ENCODE results near the gene ING3.
"Not testable (repeated sequence)": the region's sequence is repeated elsewhere in the genome, so short reads cannot be mapped to it uniquely, and the experiment has no call there.

ING3 gene

GRCh38 chr7:120951309-120951699, 727 bp downstream of the ING3 start:
- no peak for DNase-seq (ENCODE audit: low read depth in 3 of 3)

GRCh38 chr7:120951826-120952225, 1.2 kb downstream of the ING3 start:
- no peak for DNase-seq (ENCODE audit: low read depth in 3 of 3)

GRCh38 chr7:120955577-120956149, 5.1 kb downstream of the ING3 start:
- no peak for DNase-seq (ENCODE audit: low read depth in 3 of 3)

- DNase-seq (ENCODE audit: low read depth in 3 of 3): no peak
These were observed 9.4 kb downstream of the ING3 start for GRCh38 chr7:120959929-120960484.

- DNase-seq (ENCODE audit: low read depth in 3 of 3): no peak
These were observed 10.1 kb downstream of the ING3 start for GRCh38 chr7:120960714-120961113.

GRCh38 chr7:120961638-120962173, 11.1 kb downstream of the ING3 start:
- DNase-seq (ENCODE audit: low read depth in 3 of 3): no peak

- no peak for DNase-seq (ENCODE audit: low read depth in 3 of 3)
These were observed 13.5 kb downstream of the ING3 start for GRCh38 chr7:120964088-120964487.

- no peak for DNase-seq (ENCODE audit: low read depth in 3 of 3)
These were observed 16.4 kb downstream of the ING3 start for GRCh38 chr7:120966961-120967360.

GRCh38 chr7:120973849-120974248, 23.3 kb downstream of the ING3 start:
- DNase-seq (ENCODE audit: low read depth in 3 of 3): no peak

- DNase-seq (ENCODE audit: low read depth in 3 of 3): no peak
These were observed 29.4 kb downstream of the ING3 start for GRCh38 chr7:120979765-120980499.

GRCh38 chr7:120981117-120981516, 30.5 kb downstream of the ING3 start:
- DNase-seq (ENCODE audit: low read depth in 3 of 3): no peak

GRCh38 chr7:120981888-120982615, 31.5 kb downstream of the ING3 start:
- no peak for DNase-seq (ENCODE audit: low read depth in 3 of 3)

- not testable (repeated sequence) for DNase-seq (ENCODE audit: low read depth in 3 of 3)
These were observed 33.0 kb downstream of the ING3 start for GRCh38 chr7:120983592-120983991.

- no peak for DNase-seq (ENCODE audit: low read depth in 3 of 3)
These were observed 33.8 kb downstream of the ING3 start for GRCh38 chr7:120984406-120984805.

- DNase-seq (ENCODE audit: low read depth in 3 of 3): no peak
These were observed 34.7 kb downstream of the ING3 start for GRCh38 chr7:120985130-120985758.

- DNase-seq (ENCODE audit: low read depth in 3 of 3): no peak
These were observed 35.3 kb downstream of the ING3 start for GRCh38 chr7:120985839-120986238.

- DNase-seq (ENCODE audit: low read depth in 3 of 3): no peak
These were observed 36.1 kb downstream of the ING3 start for GRCh38 chr7:120986650-120987049.

GRCh38 chr7:120987280-120987679, 36.7 kb downstream of the ING3 start:
- DNase-seq (ENCODE audit: low read depth in 3 of 3): no peak

- DNase-seq (ENCODE audit: low read depth in 3 of 3): peak; percentile 63 to 81 (median 74)
These were observed 37.4 kb downstream of the ING3 start for GRCh38 chr7:120987683-120988590.

GRCh38 chr7:120988591-120989256, 38.1 kb downstream of the ING3 start, which contains the start of gene CPED1:
TSS of gene CPED1 (plus strand) at chr7:120988711. CDS start at chr7:120989622, 911 bp downstream.
- DNase-seq (ENCODE audit: low read depth in 3 of 3): peak in 1 of 3 experiments; percentile 30
